Measurements from ENCODE around the gene PLD6.

DNA sequence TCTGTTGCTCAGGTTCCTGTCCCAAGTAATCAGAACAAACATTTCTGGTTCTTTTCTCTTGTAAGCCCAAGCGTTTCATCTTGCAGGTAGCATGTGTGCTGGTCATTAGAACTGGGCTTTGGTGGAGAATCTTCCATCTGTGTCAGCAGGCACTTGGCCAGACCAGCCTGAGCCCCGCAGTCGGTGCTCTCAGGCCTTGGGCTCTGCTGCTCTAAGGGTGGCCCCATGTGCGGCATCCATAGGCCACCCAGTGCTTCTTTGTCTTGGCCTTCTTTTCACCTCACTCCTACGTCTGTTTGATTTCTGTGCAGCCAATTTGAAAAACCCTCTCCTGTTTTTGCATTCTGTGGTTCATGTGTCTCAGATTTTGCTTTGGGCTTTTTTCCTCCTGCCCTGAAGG, 51.6 kb downstream of the PLD6 start:
- TF ChIP-seq, protein P1, sequence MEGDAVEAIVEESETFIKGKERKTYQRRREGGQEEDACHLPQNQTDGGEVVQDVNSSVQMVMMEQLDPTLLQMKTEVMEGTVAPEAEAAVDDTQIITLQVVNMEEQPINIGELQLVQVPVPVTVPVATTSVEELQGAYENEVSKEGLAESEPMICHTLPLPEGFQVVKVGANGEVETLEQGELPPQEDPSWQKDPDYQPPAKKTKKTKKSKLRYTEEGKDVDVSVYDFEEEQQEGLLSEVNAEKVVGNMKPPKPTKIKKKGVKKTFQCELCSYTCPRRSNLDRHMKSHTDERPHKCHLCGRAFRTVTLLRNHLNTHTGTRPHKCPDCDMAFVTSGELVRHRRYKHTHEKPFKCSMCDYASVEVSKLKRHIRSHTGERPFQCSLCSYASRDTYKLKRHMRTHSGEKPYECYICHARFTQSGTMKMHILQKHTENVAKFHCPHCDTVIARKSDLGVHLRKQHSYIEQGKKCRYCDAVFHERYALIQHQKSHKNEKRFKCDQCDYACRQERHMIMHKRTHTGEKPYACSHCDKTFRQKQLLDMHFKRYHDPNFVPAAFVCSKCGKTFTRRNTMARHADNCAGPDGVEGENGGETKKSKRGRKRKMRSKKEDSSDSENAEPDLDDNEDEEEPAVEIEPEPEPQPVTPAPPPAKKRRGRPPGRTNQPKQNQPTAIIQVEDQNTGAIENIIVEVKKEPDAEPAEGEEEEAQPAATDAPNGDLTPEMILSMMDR (IDR thresholded peaks at IDR 0.05), result no peak
- TF ChIP-seq CREM (CRISPR knock-in tag; IDR thresholded peaks at IDR 0.05) (no peak), JUN (CRISPR knock-in tag; IDR thresholded peaks at IDR 0.05) (no peak), GABPB1 (CRISPR knock-in tag; IDR thresholded peaks at IDR 0.05) (no peak), TP53 (CRISPR knock-in tag; IDR thresholded peaks at IDR 0.05) (no peak), KAT7 (CRISPR knock-in tag; IDR thresholded peaks at IDR 0.05; ENCODE audit: borderline replicate concordance) (no peak), TEAD4 (CRISPR knock-in tag; IDR thresholded peaks at IDR 0.05) (no peak)
- TF ChIP-seq, protein P2, sequence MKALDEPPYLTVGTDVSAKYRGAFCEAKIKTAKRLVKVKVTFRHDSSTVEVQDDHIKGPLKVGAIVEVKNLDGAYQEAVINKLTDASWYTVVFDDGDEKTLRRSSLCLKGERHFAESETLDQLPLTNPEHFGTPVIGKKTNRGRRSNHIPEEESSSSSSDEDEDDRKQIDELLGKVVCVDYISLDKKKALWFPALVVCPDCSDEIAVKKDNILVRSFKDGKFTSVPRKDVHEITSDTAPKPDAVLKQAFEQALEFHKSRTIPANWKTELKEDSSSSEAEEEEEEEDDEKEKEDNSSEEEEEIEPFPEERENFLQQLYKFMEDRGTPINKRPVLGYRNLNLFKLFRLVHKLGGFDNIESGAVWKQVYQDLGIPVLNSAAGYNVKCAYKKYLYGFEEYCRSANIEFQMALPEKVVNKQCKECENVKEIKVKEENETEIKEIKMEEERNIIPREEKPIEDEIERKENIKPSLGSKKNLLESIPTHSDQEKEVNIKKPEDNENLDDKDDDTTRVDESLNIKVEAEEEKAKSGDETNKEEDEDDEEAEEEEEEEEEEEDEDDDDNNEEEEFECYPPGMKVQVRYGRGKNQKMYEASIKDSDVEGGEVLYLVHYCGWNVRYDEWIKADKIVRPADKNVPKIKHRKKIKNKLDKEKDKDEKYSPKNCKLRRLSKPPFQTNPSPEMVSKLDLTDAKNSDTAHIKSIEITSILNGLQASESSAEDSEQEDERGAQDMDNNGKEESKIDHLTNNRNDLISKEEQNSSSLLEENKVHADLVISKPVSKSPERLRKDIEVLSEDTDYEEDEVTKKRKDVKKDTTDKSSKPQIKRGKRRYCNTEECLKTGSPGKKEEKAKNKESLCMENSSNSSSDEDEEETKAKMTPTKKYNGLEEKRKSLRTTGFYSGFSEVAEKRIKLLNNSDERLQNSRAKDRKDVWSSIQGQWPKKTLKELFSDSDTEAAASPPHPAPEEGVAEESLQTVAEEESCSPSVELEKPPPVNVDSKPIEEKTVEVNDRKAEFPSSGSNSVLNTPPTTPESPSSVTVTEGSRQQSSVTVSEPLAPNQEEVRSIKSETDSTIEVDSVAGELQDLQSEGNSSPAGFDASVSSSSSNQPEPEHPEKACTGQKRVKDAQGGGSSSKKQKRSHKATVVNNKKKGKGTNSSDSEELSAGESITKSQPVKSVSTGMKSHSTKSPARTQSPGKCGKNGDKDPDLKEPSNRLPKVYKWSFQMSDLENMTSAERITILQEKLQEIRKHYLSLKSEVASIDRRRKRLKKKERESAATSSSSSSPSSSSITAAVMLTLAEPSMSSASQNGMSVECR (CRISPR knock-in tag; IDR thresholded peaks at IDR 0.05; ENCODE audit: borderline replicate concordance), result no peak
- TF ChIP-seq, protein P3, sequence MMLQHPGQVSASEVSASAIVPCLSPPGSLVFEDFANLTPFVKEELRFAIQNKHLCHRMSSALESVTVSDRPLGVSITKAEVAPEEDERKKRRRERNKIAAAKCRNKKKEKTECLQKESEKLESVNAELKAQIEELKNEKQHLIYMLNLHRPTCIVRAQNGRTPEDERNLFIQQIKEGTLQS (CRISPR knock-in tag; conservative IDR thresholded peaks at IDR 0.05), result no peak

All from WTC11 (cell line).